ENCODE measurements around the gene RAPGEF2. TPM values are rescaled to one million over a fixed set of nuclear protein-coding genes. Genes with fewer than 3 reads are reported as not detected.

The RAPGEF2 gene
- total and polyA plus RNA-seq, 10 of the 15 experiments (the other 5 are each of a cell fraction or from before 2014, with no cell fraction given), result 0.31 to 24.0 (median 2.9) TPM

DNA sequence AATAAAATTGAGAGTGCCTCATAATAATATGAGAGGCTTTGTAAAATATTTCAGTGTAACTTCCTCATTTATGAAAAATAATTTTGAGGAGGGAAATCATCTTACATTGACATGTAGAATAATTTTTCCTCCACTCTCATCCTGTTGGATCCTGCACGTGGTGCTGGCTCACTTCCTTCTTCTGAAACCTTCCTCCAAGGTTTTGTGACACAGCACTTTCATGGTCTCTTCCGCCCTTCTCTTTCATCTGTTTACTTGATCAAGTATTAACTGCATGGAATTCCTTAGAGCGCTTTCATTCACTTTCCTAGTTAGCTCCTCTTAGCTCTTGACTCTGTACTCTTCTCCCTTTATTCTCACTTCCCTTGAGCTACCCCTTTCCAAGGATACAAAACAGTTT is 246.5 kb downstream of the RAPGEF2 start (continued):
- TF ChIP-seq ZNF592 (IDR thresholded peaks at IDR 0.05) (no peak), NR2C1 (IDR thresholded peaks at IDR 0.05) (no peak)

DNA sequence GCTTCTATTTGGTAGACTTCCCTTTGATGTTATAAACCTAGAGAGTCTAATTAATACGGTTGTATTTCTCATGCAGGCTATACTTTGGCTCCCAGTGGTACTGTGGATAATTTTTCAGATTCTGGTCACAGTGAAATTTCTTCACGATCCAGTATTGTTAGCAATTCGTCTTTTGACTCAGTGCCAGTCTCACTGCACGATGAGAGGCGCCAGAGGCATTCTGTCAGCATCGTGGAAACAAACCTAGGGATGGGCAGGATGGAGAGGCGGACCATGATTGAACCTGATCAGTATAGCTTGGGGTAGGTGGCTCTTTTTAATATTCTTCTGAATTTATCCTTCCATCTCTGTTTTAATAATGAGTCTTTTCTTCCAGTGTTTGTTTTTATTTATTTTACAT is 249.7 kb downstream of the RAPGEF2 start:
- Histone ChIP-seq H3K36me3 (ENCODE audit: control insufficient read depth in 2 of 2, insufficient read depth in 2 of 2, low read length in 1 of 2) (peaks cover 2 to 26% of the 10 kb centered on the region in 2 experiments), H3K4me2 (ENCODE audit: control insufficient read depth, insufficient read depth) (no peak overlapping the region), H3K9ac (ENCODE audit: control insufficient read depth, insufficient read depth, low read length) (no peak overlapping the region), H3K27me3 (replicated peaks in 1 of 2; ENCODE audit: control insufficient read depth in 2 of 2, insufficient read depth in 2 of 2, low read length in 1 of 2) (no peaks in the 10 kb centered on the region), H3K9me3 (replicated peaks; ENCODE audit: control insufficient read depth, insufficient read depth, low read length) (no peaks in the 10 kb centered on the region), H4K20me1 (ENCODE audit: control insufficient read depth, insufficient read depth) (no peaks in the 10 kb centered on the region), H3K27ac (ENCODE audit: control insufficient read depth, insufficient read depth) (no peak overlapping the region), H3K79me2 (ENCODE audit: control insufficient read depth, insufficient read depth, low read length) (no peaks in the 10 kb centered on the region), H2AFZ (ENCODE audit: control insufficient read depth, low read depth, low read length) (no peak overlapping the region), H3K4me1 (ENCODE audit: control insufficient read depth, insufficient read depth, low read length) (no peaks in the 10 kb centered on the region), H3K4me3 (no peak overlapping the region)
- POLR2A ChIA-PET, result no interaction called here
- 73% methylated on average over 7 of the region's 7 CpGs for WGBS (ENCODE audit: insufficient coverage, insufficient replicate concordance, low lambda C conversion rate, missing lambda C conversion rate)
- RAD21 ChIA-PET (ENCODE audit: unreplicated experiment), result no interaction called here
- no peak for ATAC-seq
- CTCF ChIA-PET, result no interaction called here
- intact Hi-C loops (cut with micrococcal nuclease; ENCODE audit: unreplicated experiment), result no loop called here
- SMC1A ChIA-PET (ENCODE audit: uncharacterized antibody, unreplicated experiment), result interaction anchor here (0.7 to 1.0 kb wide), 3 partner anchors 8 to 23 kb away, joined by 3 to 4 read pairs (median 3); no protein-coding TSS in a partner anchor
- DNase-seq (ENCODE audit: low read depth, low spot score), result no peak
- FAIRE-seq, result no peak
- in situ Hi-C loops (cut with MboI), result no loop called here
- BruUV-seq (replicated peaks), result no TSS peak
- TF ChIP-seq JUNB (IDR thresholded peaks at IDR 0.05) (no peak), ZNF687 (IDR thresholded peaks at IDR 0.05) (no peak), ESRRA (IDR thresholded peaks at IDR 0.05; ENCODE audit: low read length) (no peak), NFYA (IDR thresholded peaks at IDR 0.05; ENCODE audit: borderline replicate concordance, low read depth, low read length) (no peak), CREB1 (IDR thresholded peaks at IDR 0.05; ENCODE audit: low read depth) (no peak)
- TF ChIP-seq, protein P1, sequence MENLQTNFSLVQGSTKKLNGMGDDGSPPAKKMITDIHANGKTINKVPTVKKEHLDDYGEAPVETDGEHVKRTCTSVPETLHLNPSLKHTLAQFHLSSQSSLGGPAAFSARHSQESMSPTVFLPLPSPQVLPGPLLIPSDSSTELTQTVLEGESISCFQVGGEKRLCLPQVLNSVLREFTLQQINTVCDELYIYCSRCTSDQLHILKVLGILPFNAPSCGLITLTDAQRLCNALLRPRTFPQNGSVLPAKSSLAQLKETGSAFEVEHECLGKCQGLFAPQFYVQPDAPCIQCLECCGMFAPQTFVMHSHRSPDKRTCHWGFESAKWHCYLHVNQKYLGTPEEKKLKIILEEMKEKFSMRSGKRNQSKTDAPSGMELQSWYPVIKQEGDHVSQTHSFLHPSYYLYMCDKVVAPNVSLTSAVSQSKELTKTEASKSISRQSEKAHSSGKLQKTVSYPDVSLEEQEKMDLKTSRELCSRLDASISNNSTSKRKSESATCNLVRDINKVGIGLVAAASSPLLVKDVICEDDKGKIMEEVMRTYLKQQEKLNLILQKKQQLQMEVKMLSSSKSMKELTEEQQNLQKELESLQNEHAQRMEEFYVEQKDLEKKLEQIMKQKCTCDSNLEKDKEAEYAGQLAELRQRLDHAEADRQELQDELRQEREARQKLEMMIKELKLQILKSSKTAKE (IDR thresholded peaks at IDR 0.05; ENCODE audit: low read depth, poor library complexity, severe bottlenecking), result no peak
